Activated naive CD4-positive, alpha-beta T cell treated with Interleukin-2 at 50 U/mL for 16 hours (primary cell): ENCODE data around the gene MRC2.
A peak's percentile ranks its signal among the peaks of the same experiment; 100 is the strongest.
"Not testable (repeated sequence)": the region's sequence is repeated elsewhere in the genome, so short reads cannot be mapped to it uniquely, and the experiment has no call there.

Experiments used
- DNase-seq: peaks from one replicate; pipeline ENCODE4 v3.0.0-alpha.2; 2020

MRC2 gene

DNA sequence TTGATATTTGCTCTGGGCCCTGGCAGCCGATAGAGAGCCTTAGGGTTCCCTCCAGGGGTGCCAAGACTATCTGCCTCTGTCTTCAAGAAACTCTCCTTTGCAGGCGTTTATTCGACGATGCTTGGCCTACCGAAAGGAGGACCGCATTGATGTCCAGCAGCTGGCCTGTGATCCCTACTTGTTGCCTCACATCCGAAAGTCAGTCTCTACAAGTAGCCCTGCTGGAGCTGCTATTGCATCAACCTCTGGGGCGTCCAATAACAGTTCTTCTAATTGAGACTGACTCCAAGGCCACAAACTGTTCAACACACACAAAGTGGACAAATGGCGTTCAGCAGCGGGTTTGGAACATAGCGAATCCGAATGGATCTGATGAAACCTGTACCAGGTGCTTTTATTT, 15.2 kb upstream of the MRC2 start:
- not testable (repeated sequence) for DNase-seq

DNA sequence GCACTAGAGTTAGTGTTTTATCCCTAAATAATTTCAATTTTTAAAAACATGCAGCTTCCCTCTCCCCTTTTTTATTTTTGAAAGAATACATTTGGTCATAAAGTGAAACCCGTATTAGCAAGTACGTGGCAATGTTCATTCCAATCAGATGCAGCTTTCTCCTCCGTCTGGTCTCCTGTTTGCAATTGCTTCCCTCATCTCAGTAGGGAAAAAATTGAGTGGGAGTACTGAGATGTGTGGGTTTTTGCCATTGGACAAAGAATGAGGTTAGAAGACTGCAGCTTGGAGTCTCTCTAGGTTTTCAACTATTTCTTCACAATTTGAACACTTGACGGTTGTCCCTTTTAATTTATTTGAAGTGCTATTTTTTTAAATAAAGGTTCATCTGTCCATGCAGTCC, 14.4 kb upstream of the MRC2 start:
- not testable (repeated sequence) for DNase-seq

DNA sequence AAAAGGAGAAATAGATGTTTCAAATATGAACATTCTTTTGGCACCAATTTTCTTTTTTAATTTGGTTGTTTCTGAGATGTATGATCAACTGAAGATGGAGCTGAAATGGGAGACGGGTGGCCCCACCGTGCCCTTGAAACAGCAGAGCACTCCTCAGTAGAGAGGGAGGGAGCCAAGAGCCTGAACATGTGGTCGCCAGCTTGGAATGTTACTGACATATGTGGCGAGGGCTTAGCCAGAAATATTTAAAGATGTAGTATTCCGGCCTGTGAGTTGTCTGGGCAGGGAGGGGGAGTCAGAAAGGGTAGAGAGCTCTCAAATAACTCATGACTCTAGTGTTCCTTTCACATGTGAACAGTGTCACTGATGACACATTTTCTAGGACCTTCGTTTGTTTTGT, 13.3 kb upstream of the MRC2 start:
- no peak for DNase-seq

DNA sequence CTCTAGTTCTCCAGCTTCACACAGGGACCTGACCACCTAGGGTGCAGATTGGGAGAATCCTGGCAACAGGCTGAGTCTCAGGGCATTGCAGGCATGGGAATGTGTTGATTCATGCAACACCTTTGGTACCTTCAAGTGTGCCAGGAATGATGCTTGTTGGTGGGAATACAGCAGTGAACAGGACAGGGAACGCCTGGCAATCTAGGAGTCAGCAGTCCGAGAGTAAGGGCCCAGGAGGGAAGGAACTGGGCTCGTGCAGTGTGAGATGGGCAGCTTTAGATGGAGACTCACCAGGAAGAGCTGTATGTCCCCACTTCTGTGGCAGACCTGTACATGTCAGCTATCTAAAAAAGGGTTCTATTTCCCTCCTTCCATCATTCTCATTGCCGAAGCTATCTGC, 12.0 kb upstream of the MRC2 start:
- no peak for DNase-seq

DNA sequence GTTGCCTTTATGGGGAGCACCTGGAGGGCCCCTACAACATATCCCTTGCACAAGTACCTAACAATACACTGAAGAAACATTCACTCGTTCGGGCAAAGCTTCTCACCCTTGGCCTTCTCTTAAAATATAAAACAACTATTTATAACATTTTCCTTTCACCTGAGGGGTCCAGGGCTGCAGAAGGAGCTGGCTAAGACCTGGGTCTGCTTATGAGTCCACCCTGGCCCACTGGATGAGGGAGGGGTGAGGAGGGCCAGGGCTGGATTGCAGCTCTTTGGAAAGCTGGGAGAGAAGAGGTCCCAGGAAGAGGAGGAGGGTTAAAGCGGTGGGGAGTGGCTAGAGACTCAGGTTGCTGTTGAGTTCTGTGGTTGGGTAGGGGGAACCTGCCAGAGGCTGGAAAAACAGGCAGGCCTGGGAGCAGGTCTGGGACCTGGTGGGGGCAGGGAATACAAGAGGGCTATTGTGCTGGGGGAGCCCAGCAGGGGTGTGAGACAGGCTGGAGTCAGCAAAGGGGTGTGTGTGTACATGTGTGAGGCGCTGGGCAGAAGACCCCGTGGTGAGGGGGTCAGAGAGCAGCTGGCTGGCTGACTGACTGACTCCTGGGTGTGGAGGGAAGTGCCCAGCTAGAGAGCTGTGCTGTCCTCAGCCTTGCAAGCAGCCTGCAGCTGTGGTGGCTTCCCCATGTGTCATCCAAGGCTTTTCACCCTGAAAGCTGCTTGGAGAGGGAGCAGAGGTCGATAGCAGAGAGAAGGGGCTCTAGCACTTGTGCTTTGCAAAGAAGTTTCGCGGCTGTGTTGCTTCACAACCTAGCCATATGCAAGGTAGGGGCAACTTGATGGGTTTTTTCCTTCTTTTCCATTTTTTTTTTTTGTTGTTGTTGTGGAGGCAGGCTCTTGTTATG, 10.2 kb upstream of the MRC2 start:
- no peak for DNase-seq

DNA sequence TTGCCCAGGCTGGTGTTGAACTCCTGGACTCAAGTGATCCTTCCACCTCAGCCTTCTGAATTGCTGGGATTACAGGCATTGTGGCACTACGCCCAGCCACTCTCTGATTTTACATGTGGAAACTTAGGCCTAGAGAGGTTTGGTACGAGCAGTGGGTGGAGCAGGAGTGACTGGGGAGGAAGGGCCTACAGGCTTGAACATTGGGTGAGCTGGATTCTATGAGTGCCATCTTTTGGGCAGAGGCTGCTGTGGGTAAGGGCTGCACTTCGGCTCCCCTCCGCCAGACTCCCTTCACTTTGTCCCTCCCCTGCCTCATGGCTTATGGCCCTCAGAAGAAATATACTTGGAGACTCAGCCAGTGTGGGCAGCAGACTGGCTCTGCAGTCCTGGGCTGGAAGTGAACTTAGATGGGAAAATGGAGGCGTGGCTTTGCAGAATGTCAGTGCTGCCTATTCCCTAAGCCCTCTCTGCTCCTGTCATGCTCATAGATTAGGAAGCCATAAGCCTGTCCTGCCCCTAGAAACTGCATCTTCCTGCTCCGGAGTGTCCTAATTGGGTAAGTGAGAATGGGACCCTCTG, 9.5 kb upstream of the MRC2 start:
- DNase-seq: no peak

DNA sequence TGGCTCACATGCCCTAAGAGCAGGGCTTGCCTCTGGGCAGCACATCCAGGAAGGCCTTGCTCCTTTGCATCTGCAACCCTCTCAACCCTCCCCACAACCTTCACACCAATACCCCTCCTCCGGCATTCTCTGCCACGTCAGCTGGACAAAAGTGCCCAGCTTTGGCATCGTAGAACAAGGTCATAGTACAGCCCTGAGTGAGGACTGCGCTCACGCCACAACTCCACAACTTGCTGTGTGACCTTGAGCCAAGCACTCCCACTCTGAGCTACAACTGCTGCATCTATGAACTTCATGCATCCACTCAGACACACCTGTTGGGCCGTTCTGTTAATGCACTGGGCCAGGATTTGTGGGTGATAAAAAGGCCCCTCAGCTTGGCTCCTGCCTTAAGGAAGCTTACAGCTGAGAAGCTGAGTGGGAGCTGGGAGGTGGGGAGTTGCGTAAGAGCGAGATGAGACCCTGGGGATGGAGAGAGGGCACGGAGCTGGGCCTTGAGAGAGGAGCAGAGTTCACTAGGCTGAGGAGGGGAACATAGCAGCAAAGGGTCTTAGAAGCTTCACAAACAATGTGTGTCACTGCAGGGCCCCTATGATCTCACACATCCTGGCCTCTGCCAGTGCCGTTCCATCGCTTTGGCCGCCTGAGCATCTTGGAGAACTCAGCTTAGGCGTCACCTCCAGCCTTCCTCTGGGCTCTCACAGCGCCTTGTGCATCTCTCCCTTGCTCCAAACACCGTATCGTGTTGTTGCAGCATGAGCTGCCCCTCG, 8.6 kb upstream of the MRC2 start:
- DNase-seq: no peak

DNA sequence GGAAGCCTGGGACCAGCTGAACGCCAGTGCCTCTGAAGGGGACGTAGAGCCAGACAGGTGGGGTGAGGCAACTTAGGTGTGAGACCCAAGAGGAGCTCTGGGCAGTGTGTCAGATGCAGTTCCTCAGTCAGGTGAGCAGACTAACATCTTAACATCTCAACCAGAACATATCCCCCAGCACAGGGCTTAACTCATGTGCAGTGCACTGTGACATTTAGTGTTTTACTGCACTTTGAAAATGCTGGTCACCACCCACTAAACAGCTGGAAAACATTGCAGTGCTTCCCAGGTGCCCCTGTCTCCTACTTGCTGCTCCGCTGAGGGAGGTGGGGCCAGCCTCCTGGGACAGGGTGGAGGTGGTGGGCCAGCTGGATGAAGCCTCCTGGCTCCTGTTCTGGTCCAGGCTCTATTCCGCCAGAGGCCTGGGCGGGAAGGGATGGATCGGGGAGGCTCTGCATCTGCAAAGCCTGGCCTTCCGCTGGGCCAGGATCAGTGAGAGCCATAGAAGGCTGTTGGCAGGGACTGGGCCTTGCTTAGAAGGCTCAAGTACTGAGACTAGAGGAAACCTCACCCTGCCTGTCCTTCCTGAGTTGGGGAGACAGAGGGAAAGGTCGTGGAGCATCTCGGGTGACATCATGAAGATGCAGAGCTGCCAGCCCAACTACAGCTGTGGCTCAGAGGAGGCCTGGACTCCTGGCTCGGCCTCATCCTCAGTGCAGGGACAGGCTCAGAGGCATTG, 7.9 kb upstream of the MRC2 start:
- DNase-seq: no peak

DNA sequence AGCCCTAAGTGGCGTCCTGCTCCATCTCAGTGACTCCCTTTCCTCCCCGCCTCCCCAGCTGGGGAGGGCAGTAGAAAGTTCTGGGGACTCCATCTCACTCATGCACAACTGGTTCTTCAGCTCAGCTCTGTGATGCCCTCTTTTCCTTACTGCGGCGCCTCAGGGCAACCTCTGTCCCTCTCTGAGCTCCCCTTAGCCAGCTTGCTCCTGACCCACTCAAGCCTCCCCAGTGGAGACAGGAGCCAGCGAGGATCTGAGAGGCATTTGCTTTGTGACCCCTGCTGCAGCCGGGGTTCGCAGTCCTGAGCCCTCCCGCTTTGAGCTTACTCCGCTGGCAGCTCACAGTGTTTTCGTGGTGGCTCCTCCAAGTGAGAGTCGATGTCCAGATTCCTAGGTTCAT, 6.2 kb upstream of the MRC2 start:
- no peak for DNase-seq

DNA sequence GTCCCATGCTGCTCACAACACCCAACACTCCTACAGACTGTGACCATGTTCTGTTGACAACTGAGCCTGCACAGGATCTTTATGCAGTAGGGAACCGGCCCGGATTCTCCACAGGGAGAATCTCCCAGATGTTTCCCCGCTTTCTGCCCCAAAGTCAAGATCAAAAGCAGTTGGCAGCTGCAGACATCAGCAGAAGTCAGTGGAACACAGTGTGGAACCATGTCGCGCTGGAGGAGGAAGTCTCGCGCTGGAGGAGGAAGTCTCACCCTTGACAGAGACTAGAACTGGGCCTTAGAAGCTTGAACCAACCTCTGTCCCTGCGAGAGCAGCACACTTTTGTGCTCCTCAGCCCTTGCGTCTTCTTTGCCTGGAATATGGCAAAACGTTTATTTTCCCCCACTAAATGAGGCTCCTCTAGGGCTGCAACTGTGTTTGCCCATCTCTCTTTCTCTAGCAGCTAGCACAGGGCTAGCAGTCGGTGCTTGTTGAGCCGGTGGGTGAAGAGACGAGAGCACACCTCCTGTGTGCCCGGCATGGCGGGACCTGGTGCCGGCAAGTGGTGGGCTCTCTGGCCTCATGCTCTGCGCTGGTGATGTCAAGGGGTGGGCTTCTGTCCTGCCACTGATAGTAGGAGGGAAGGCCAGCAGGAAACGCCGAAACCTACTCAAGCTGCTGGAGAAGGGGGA, 2.1 kb upstream of the MRC2 start:
- no peak for DNase-seq

DNA sequence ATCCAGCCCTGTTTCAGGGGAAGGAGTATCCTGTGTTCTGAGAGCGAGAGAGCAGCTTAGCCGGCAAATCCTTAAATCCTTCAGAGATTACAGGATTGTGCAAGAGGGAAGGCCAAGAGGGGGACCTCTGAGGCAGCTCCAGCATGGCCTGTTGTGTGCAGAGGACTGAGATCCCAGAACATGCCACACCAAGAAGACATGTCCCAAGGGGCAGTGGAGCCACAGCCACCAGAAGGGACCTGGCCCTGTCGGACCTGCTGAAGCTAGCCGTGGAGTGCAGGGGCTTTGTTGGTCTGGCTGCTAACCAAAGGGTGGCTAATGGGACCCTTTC, 1.6 kb upstream of the MRC2 start:
- DNase-seq: no peak

DNA sequence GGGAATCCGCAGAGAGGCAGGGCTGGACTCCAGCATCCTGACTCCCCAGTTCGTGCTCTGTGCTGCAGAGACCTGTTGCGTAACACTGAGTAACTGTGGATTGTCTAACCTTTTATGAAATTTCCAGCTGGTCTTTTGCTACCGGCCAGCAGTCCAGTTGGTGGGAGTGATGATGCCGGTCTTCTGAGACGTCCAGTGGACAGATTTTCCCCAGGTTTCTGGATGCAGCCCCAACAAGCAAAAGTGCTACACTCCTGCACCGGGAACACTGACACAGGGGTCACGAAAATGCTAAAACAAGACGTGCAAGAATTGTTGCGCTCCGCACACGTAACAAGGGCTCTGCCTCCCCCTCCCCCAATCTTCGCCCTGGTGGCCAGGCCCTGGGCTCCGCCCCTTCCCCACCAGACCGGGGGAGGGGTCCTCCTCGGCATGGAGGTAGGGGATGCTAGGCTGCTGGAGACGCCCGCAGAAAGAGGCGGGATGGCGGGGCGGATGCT, 701 bp upstream of the MRC2 start:
- DNase-seq: no peak

DNA sequence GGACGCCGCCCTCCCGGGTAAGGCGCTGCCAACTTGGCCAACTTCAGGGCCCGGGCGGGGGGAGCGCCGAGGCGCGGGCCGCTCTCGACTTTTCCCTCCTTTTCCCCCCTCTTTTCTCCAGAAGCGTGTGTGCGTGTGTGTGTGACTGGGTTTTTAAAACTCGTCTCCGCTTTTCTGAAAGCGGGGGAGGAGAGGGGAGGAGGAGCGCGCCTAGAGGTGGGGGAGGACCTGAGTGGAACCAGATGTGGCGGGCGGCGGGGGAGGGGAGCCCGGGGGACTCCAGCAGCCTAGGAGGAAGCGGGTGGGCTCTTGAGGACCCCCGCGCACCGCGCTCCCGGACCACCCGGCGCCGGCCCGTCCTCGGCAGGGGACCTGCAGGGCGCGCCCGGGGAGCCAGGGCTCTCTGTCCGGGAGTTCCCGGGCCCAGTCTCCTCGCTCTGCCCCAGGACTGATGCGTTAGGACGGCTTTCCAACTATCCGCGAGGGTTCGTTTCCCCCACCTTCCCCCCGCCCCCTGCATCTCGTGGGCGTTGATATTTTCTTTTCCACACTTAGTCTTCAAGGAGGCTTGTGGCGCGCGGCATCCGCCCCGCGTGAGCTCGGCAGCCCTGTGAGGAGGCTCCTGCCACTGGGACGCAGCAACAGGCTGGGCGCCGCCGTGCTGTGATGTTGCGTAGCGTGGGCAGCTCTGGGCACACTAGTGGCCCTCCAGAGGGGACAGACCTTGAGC, 599 bp downstream of the MRC2 start:
- DNase-seq: peak; percentile 53

DNA sequence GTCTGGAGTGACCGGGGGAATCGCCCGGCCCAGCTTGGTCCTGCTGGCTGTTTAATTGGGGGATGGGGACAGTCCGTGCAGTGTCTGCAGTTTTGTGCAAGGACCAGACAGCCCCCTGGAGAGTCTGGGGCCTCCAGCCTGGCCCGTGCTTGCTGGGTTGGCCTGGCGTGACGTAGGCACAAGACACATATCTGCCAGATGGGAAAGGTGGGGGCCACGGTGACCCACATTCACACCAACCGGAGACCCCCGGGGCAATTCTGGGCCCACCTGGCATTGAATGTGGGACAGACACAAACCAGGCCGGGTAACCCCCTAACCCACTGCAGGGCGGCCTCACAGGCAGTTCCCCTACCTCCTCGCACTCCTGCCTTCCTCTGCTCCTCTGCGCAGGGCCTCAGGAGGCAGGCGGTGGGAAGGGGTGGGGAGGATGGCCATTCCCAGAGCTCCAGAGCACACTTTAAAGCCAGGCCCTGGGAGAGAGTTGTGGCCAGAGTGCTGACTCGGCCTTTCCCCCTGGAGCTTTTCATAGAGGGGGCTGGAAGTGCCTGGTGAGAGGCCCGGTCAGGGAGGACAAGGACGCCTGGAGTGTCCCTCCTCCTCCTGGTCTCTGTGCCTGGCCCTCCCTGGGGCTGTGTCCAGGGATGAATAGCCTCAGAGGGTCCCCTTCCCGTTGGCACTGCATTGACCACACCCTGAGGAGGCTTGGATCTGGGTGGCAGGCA, 1.5 kb downstream of the MRC2 start:
- DNase-seq: no peak

DNA sequence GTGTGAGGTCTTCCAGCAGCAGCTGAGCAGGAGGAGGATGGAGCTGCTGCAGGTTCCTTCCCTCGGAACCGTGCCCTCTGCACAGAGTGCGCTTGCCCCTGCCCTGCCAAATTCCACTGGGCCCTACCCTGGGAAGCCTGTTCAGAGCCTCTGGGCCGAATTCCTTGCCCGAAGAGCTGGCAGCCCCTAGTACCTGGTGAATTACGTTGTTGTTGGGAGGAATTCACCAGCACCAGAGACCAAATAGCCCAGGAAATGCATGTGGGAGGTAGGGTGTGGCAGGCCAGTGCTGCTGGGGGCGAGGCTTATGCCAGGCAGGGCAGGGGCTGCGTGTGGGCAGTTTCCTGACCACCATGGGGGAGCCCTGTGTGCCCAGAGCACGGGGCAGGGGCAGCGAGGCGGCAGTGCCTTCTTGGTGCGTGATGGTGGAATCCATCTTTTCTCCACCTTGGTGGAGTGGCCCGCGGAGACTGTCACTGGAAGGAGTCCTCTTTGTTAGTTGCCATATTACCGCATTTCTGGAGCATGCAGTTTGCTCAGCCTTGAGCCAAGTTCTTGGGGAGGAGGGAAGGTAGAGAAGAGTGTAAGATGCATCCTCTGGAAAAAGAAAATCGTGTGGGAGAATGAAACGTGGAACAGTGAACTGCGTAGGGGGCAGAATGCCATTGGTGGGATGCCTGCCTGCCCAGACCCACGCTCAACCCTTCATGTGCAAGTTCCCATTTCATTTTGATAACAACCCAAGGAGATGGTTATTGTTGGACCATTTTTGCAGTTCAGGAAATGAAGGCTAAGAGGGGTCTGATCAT, 2.3 kb downstream of the MRC2 start:
- no peak for DNase-seq

DNA sequence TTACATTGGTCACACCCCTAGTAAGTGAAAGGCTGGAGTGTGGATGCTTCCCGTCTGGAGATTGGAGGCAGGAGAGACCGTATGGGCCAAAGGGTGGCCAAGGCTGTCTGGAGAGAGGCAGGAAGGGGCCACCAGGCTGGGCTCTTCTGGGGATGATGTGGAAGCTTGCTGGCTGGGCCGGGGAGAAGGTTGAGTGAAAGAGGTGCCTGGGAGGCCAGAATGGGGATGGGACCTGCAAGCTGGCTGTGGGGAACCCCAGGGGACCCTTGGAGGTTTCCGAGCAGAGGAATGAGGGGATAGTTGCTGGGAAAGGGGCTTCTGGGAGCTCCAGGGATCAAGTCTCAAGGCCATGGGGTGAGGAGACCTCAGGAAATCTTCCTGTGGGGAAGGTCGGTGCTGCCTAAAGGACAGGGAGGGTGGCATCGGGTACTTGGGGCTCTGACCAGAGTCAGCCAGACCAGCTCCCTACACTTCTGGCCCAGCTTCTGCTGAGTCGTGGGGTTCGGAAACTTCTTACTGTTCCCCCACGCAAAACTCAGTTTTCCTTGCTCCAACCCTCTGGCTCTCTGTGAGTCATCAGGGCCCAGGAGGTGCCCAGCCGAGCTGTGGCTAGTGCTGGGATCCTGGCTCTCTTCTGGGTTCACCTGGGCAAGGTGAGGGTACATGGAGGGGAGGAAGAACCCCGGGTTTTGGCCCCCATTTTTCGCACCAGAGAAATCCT, 3.1 kb downstream of the MRC2 start:
- DNase-seq: no peak

DNA sequence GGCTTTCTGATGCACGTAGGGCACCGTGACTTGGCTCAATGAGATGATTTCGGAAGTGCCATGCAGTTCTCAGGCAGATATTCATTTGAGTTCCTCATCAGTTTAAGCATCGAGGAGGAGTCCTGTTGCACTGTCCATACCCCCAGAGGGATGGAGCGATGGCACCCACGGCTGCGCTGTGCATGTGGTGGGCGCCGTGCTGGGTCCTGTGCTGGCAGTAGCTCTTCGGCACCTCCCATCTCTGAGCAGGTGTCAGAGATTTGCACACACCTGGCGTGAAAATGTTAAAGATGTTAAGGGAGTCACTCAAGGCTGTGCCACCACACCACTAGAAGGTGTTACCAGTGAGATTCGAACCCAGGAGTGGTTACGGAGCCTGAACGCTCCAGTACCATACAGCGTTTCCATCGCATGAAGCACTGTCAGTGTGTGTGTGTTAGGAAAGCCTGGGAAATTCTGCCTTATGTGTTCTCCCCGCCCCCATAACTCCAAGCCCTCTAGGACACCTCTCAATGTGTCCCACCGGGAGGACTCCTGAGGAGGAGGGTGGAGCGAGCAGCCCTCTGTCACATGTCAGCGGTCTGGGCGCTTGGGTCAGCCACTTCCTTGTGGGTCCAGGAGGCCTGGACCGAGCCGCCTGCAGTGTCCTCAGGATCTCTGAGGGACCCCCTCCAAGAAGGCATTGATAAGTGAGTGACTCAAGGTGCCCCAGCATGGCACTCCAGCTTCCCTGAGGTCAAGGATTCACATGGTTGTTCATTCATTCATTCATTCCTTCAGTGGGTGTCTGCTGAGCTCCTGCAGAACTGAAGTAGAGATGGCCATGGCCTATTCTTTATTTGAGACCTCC, 3.8 kb downstream of the MRC2 start:
- DNase-seq: no peak
